HG02571 (cell line): Measurements from ENCODE around the gene LRP5.

Experiments used
- ATAC-seq: cut with Tn5 transposase; IDR thresholded peaks from one replicate; pipeline ENCODE4 v1.9.1; 2021; ENCODE audit warnings: mild to moderate bottlenecking, moderate library complexity; ENCODE audit not compliant: unreplicated experiment

Gene LRP5

GRCh38 chr11:68345776-68346461, 33.5 kb downstream of the LRP5 start:
- no peak for ATAC-seq

DNA sequence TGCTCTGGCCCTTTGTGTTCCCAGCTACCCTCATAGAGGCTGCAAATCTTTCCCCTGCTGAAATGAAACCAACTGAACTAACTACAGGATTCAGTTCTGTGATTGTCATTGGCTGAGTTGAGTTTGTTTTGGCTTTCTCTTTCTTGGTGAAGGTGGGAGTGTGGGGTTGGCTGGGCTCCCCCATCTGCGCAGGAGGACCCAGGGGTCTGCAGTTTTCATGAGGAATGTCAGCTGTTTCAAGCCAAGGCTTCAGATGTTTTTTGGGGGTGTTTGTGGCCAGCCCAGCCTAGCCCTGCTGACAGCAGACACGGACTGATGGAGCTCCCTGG, 34.0 kb downstream of the LRP5 start:
- no peak for ATAC-seq

DNA sequence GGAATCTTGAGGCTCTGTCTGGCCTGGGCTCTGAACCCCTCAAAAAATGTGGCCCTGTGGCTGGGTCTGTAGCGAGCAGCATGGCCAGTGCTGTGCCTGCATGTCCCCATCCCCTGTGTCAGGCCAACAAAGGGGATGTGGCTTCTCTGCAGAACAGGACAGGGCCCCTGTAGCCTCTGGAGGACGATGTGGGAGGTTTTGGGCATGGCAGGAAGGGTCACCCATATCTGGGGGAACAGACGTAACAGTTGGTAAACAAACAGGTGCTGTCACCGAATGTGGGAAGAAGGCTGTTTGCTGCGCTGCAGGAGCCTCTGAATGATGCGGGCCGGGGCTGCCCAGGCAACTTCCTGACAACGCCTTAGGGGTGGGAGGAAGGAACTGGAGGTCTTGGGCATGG, 35.0 kb downstream of the LRP5 start:
- no peak for ATAC-seq

DNA sequence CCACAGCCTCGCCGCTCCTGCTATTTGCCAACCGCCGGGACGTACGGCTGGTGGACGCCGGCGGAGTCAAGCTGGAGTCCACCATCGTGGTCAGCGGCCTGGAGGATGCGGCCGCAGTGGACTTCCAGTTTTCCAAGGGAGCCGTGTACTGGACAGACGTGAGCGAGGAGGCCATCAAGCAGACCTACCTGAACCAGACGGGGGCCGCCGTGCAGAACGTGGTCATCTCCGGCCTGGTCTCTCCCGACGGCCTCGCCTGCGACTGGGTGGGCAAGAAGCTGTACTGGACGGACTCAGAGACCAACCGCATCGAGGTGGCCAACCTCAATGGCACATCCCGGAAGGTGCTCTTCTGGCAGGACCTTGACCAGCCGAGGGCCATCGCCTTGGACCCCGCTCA, 35.5 kb downstream of the LRP5 start:
- ATAC-seq, result no peak

DNA sequence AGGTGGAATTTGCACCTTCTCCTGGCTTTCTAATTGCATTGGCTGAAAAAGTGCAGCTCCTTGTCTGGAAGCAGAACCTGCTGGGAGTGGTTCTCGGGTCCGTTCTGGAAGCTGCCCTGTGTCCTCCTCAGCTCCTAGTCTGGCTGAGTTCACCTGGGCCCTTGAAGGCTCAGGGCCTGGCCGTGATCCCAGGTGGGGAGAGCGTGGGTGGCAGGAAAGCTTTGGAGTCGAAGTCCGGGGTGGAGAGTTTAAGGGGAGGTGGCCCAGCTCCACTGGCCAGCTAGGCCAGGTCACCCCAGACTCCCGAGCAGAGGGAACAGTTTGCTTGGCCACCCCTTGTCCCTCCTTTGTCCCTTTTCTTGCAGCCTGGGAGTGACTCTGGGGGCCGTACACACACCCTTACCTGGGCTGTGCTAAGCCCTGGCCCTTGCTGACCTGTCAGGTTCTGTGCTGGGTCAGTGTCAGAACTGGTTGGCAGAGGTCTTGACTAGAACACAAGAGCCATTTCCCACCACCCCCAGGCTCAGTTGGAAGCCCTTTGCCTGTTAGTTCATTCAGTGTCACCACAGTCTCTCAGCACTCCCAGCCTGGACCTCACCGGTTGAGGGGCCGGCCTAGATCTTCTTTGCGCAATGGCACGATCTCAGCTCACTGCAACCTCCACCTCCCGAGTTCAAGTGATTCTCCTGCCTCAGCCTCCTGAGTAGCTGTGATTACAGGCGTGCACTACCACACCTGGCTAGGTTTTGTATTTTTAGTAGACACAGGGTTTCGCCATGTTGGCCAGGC, 37.3 kb downstream of the LRP5 start:
- no peak for ATAC-seq

GRCh38 chr11:68350759-68351449, 38.5 kb downstream of the LRP5 start:
- no peak for ATAC-seq

DNA sequence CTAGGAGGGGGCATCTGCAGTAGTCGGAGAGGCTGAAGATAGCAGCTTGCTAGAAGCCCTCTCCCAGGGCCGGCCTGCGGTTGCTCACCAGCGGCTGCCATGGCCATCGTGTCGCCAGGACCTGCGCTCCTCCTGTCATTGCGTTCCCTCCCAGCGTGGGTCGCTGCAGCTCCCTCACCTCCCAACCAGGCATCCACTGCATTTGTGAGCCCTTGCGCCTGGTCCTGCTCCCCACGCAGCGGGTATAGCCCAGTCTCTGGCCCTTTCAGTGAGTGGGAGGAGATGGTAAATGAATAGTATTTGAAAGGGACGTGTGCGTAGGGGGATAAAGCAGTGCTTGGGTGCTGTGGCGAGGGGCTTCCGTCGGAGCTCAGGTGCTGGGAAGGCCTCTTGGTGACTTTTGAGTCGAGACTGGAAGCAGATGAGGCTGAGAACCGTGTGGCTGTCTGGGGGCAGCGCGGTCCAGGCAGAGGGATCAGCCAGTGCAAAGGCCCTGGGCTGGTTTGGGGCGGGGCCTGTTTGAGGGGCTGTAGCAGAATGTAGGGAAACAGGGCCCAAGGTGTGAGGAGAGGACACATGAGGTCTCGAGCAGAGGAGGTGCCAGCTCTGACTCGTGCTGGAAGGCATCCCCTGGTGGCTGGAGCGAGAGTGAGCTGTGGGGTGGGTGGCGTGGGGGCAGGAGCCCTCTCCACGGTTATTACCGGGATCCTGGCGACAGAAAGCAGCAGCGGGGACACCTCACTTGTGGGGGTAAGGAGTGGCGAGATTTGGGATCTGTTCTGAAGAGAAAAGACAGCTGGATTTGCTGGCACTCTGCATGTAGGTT, 39.3 kb downstream of the LRP5 start:
- no peak for ATAC-seq

DNA sequence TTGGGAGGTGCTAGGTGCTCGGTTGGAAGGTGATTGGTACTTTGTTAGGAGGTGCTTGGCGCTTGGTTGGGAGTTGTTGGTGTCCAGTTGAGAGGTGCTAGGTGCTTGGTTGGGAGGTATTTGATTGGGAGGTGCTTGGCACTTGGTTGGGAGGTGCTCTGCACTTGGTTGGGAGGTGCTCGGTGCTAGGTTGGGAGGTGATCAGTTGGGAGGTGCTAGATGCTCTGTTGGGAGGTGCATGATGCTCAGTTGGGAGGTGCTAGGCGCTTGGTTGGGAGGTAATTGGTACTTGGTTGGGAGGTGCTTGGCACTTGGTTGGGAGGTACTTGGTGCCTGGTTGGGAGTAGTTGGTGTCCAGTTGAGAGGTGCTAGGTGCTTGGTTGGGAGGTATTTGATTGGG, 40.2 kb downstream of the LRP5 start:
- no peak for ATAC-seq

DNA sequence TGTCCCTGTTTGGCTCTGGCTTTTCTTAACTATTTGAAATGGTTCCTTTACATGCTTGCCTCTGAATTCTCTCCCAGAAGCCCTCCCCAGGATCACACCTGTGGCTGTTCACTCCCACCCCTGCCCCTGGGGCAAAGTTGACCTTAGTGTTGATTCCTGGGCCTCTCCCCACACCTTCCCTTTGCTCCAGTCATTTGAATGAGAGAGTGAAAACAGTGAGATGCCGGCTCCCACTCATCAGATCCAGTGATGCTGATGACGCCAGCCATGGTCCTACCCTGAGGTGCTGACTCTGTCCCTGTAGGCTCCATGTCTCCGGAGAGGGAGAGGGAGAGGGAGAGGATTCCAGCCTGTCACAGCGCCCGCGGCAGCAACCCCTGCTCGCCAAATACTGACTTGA, 40.7 kb downstream of the LRP5 start:
- no peak for ATAC-seq

DNA sequence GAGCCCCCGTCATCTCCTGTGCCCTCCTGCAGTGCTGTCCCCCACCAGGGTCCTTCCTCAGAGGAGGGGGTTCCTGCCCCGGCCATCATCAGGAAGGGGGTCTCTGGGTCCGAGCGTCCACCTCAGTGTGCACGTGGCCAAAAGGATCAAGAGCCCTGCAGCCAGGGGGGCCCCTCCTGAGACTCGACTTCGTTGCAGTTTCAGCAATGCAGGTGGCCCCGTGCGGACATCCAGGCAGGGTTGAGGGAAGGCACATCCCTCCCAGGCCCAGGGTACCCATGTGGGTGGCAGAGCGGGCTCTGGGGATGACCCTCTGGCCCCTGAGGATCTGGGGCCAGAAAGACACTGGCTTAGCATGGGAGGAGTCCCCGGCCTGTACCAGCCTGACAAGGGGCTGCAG, 41.3 kb downstream of the LRP5 start:
- ATAC-seq, result no peak

DNA sequence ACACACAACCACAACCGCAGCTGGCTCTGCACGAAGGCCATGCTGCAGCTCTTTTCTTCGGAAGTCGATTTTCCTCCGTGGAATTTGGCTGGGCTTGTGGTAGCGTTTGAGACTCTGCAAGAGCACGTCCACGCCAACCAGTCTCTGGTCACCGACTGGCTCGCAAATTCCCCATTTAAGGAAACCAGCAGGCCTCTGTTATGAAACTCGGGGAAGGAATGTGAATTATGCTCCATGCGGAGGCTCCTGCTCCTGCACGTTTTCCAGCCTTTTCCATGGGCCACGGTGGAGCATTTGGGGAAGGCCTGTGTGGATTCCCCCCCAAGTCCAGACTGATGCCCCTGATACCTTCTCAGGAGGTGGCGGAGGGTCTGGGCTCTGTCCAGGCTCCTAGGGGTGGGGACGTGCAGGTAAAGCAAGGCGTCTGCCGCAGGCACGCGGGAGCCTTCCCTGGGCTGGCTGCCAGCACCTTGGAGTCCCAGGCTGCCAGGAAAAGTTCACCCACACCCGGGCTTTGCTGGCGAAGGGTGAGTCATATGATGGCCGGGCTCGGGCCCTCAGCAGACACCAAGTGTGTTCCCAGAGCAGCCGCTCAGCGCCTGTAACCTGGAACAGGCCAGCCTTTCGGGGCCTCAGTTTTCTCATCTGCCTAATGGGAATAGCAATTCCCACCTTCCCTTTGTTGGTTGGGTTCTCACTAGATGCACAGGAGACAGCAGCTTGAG, 41.9 kb downstream of the LRP5 start:
- ATAC-seq, result no peak

DNA sequence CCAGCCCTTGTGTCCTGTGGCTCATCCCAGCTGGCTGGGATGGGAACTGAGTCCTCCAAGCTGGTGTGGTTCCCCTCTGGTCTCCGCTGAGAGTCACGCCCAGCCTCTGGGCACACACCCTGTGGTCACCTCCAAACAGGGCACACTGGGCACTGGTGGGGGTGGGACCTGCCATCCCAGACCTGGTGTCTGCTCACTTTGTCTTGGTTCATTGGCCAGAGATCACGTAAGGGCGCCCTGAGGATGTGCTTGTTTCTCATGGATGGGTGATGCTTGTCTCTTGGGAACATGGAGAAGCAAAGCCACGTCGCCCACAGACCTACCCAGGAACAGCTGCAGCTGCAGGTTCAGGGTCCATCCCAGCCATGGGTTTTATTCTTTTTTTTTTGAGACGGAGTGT, 43.1 kb downstream of the LRP5 start:
- no peak for ATAC-seq

GRCh38 chr11:68357568-68357967, 45.2 kb downstream of the LRP5 start:
- ATAC-seq, result no peak

GRCh38 chr11:68358416-68358815, 46.0 kb downstream of the LRP5 start:
- ATAC-seq, result no peak

DNA sequence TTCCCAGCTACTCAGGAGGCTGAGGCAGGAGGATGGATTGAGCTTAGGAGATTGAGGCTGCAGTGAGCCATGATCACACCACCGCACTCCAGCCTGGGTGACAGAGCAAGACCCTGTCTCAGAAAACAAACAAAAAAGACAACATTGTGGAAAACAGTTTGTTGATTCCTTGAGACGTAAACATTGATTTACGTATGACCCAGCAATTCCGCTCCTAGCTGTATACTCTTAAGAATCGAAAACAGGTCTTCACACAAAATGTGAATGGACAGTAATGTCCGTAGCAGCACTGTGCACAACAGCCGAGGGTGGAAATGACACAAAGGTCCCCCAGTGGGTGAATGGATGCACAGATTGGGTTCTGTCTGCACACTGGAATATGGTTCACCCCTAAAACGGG, 49.3 kb downstream of the LRP5 start:
- ATAC-seq, result no peak

DNA sequence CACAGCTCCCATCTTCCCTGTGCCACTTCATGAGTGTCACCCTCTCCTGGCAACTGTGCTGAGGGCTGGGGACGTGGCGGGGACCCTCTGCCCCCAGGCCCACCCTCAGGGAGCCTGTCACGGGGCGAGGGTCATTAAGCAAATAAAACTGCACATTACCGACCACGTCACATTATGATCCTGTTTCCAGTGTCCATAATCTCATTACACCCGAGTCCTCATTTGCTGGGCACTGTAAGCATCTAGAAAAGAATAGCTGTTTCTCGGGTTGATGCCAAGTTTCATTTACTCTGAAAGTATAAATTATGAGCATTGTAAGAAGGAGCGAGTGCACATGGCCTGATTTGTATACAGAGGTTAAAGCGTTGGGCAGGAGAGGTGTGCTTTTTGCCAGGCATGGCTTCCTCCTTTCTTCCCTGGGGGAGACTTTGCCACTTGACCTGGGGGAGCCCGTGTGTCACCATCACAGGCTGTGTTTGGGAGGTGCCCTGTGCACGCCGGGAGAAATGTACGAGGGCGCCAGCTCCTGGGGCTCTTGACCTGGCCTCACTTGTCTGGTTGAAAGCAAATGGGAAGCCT, 50.5 kb downstream of the LRP5 start:
- no peak for ATAC-seq

DNA sequence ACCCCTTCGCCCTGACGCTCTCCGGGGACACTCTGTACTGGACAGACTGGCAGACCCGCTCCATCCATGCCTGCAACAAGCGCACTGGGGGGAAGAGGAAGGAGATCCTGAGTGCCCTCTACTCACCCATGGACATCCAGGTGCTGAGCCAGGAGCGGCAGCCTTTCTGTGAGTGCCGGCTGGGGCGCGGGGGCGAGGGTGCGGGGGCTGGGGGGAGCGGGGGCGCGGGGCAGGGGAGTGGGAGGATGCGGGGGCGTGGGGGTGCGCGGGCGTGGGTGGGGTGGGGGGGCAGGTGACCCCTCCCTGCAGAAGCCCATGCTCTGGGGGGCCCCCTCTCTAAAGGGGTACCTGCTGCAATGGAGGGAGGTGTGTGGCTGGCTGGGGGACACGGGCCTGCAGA, 51.4 kb downstream of the LRP5 start:
- no peak for ATAC-seq

GRCh38 chr11:68364581-68364980, 52.2 kb downstream of the LRP5 start:
- no peak for ATAC-seq

- ATAC-seq, result no peak
Measured at GRCh38 chr11:68365943-68366435, 53.6 kb downstream of the LRP5 start.

GRCh38 chr11:68367252-68367651, 54.9 kb downstream of the LRP5 start:
- no peak for ATAC-seq
